H1 (cell line): ENCODE results near the gene B3GALT6. TPM values are rescaled to one million over a fixed set of nuclear protein-coding genes. Genes with fewer than 3 reads are reported as not detected.

Experiments used
- CTCF ChIA-PET: fragments of 300-600 bp; sonication (Branson Sonifier 250); formaldehyde crosslinking; loops from one replicate; lab custom pipeline; 2021; ENCODE audit not compliant: partially characterized antibody; lab: Charles Lee
- POLR2A ChIA-PET: fragments of 300-600 bp; sonication (Branson Sonifier 250); formaldehyde crosslinking; loops from one replicate; lab custom pipeline; 2021; ENCODE audit warnings: inconsistent platforms; ENCODE audit not compliant: partially characterized antibody; lab: Charles Lee
- DNase-seq, 2 experiments: peaks; one replicate each; pipeline versions ENCODE4 v3.0.0 to v3.0.0-alpha.2; 2010 to 2022; ENCODE audit warnings: low spot score in 2 of 2, low read depth in 1 of 2, mixed read lengths in 1 of 2
- FAIRE-seq: peaks from 2 replicates; lab custom pipeline; 2011; peaks lifted over from hg19 to GRCh38; lab: Jason Lieb, UNC
- H2AFZ ChIP-seq: 2 replicates; pipeline ENCODE4 v1.8.1; 2012; ENCODE audit warnings: low read length, inconsistent platforms
- H2AK5ac ChIP-seq: 2 replicates; pipeline ENCODE4 v1.6.1; 2013; ENCODE audit warnings: low read depth, low read length
- H2BK120ac ChIP-seq: replicated peaks from 2 replicates; pipeline ENCODE3; 2013; ENCODE audit warnings: low read depth, low read length, inconsistent platforms
- H2BK12ac ChIP-seq: 2 replicates; pipeline ENCODE4 v1.6.1; 2013; ENCODE audit warnings: low read depth, low read length
- H2BK15ac ChIP-seq: 2 replicates; pipeline ENCODE4 v1.6.1; 2013; ENCODE audit warnings: low read length
- H2BK20ac ChIP-seq: 2 replicates; pipeline ENCODE4 v1.6.1; 2013; ENCODE audit warnings: low read length
- H2BK5ac ChIP-seq: 2 replicates; pipeline ENCODE4 v1.6.1; 2013; ENCODE audit warnings: low read depth, low read length
- H3K14ac ChIP-seq: 2 replicates; pipeline ENCODE4 v1.6.1; 2013; ENCODE audit warnings: inconsistent platforms; ENCODE audit not compliant: insufficient read length
- H3K18ac ChIP-seq: 2 replicates; pipeline ENCODE4 v1.6.1; 2013; ENCODE audit warnings: low read length; ENCODE audit errors: extremely low read depth
- H3K23ac ChIP-seq: 2 replicates; pipeline ENCODE4 v1.6.1; 2013; ENCODE audit warnings: inconsistent platforms; ENCODE audit not compliant: insufficient read length
- H3K23me2 ChIP-seq: 2 replicates; pipeline ENCODE4 v1.6.1; 2013; ENCODE audit warnings: low read depth, low read length
- H3K27ac ChIP-seq: 2 replicates; pipeline ENCODE4 v1.6.1; 2011; ENCODE audit warnings: low read depth, low read length, inconsistent platforms
- H3K27me3 ChIP-seq, 4 experiments: replicated peaks in 1 of 4; 1 replicate in 1 of 4; 2 replicates in 3 of 4; pipeline versions ENCODE4 v1.6.1 to v1.8.1; 2011 to 2013; ENCODE audit warnings: low read length in 3 of 4, mild to moderate bottlenecking in 3 of 4, inconsistent platforms in 2 of 4, mixed read lengths in 2 of 4, moderate library complexity in 1 of 4; ENCODE audit not compliant: control insufficient read depth in 3 of 4, insufficient read depth in 3 of 4; ENCODE audit errors: extremely low read depth in 1 of 4
- H3K36me3 ChIP-seq, 4 experiments: 2 replicates each; pipeline versions ENCODE4 v1.6.1 to v1.8.1; 2011 to 2013; ENCODE audit warnings: mild to moderate bottlenecking in 4 of 4, low read length in 3 of 4, moderate library complexity in 2 of 4, control low read depth in 1 of 4, inconsistent platforms in 1 of 4; ENCODE audit not compliant: insufficient read depth in 4 of 4, control insufficient read depth in 2 of 4
- H3K4ac ChIP-seq: replicated peaks from 2 replicates; pipeline ENCODE3; 2013; ENCODE audit warnings: low read length, low read depth, mixed read lengths, inconsistent platforms; ENCODE audit not compliant: insufficient read length
- H3K4me1 ChIP-seq, 4 experiments: replicated peaks in 1 of 4; 1 replicate in 1 of 4; 2 replicates in 3 of 4; pipeline versions ENCODE4 v1.6.1 to v1.8.1; 2011 to 2013; ENCODE audit warnings: low read length in 3 of 4, inconsistent platforms in 2 of 4, mixed read lengths in 1 of 4; ENCODE audit not compliant: insufficient read depth in 4 of 4, control insufficient read depth in 3 of 4
- H3K4me2 ChIP-seq, 2 experiments: 2 replicates each; pipeline versions ENCODE4 v1.6.1 to v1.8.1; 2011 to 2013; ENCODE audit warnings: low read depth in 2 of 2, low read length in 2 of 2, control low read depth in 1 of 2, inconsistent platforms in 1 of 2, mild to moderate bottlenecking in 1 of 2; ENCODE audit not compliant: insufficient read depth in 1 of 2
- H3K4me3 ChIP-seq, 4 experiments: fragments of 200-600, 300-600 bp in 1 of 4; sonication (generic), shearing (Covaris generic), sonication (Bioruptor Twin) in 1 of 4; 2 replicates each; pipeline versions ENCODE4 v1.5.1 to v1.8.1; 2011 to 2016; ENCODE audit warnings: low read length in 4 of 4, low read depth in 3 of 4, control low read depth in 2 of 4, inconsistent platforms in 2 of 4, mild to moderate bottlenecking in 2 of 4, mixed read lengths in 1 of 4, moderate library complexity in 1 of 4; ENCODE audit not compliant: insufficient read depth in 2 of 4; ENCODE audit errors: extremely low read depth in 1 of 4
- H3K56ac ChIP-seq: replicated peaks from 2 replicates; pipeline ENCODE3; 2013; ENCODE audit warnings: low read depth, mild to moderate bottlenecking, mixed read lengths, low read length, inconsistent platforms; ENCODE audit not compliant: insufficient read length
- H3K79me1 ChIP-seq: 2 replicates; pipeline ENCODE4 v1.6.1; 2013; ENCODE audit warnings: low read depth, low read length, control low read depth
- H3K79me2 ChIP-seq, 2 experiments: 2 replicates each; pipeline versions ENCODE4 v1.6.1 to v1.8.1; 2012 to 2013; ENCODE audit warnings: low read length in 2 of 2, mild to moderate bottlenecking in 2 of 2, inconsistent platforms in 1 of 2; ENCODE audit not compliant: insufficient read depth in 2 of 2, control insufficient read depth in 1 of 2
- H3K9ac ChIP-seq, 4 experiments: replicated peaks in 1 of 4; 1 replicate in 1 of 4; 2 replicates in 3 of 4; pipeline versions ENCODE4 v1.6.1 to v1.8.1; 2011 to 2013; ENCODE audit warnings: low read depth in 3 of 4, low read length in 3 of 4, control low read depth in 2 of 4, mild to moderate bottlenecking in 2 of 4, moderate library complexity in 2 of 4, inconsistent platforms in 1 of 4; ENCODE audit errors: extremely low read depth in 1 of 4
- H3K9me3 ChIP-seq, 2 experiments: 2 replicates each; pipeline versions ENCODE4 v1.6.1 to v1.8.1; 2012 to 2013; ENCODE audit warnings: mild to moderate bottlenecking in 2 of 2, moderate library complexity in 2 of 2, control low read depth in 1 of 2, inconsistent platforms in 1 of 2, low read depth in 1 of 2, low read length in 1 of 2, mixed read lengths in 1 of 2; ENCODE audit not compliant: insufficient read depth in 2 of 2
- H4K20me1 ChIP-seq, 2 experiments: replicated peaks in 1 of 2; 2 replicates each; pipeline versions ENCODE3 to v1.8.1; 2011 to 2013; ENCODE audit warnings: inconsistent platforms in 2 of 2, low read length in 2 of 2, mild to moderate bottlenecking in 1 of 2; ENCODE audit not compliant: insufficient read depth in 2 of 2, control insufficient read depth in 1 of 2
- H4K5ac ChIP-seq: 2 replicates; pipeline ENCODE4 v1.6.1; 2013; ENCODE audit warnings: low read length, low read depth, mixed read lengths, inconsistent platforms; ENCODE audit not compliant: insufficient read length
- H4K8ac ChIP-seq: 2 replicates; pipeline ENCODE4 v1.8.0; 2013; ENCODE audit warnings: mild to moderate bottlenecking, moderate library complexity, low read length, inconsistent platforms; ENCODE audit not compliant: insufficient read depth; ENCODE audit errors: extremely low read depth
- H4K91ac ChIP-seq: replicated peaks from 2 replicates; pipeline ENCODE3; 2013; ENCODE audit warnings: low read length, mixed read lengths, inconsistent platforms; ENCODE audit not compliant: insufficient read length
- SUZ12 ChIP-seq: fragments of 200-600 bp; sonication (generic); IDR thresholded peaks from 2 replicates; pipeline ENCODE4 v1.6.1; 2012; ENCODE audit warnings: mild to moderate bottlenecking, inconsistent platforms, low read length, moderate library complexity, mixed read lengths
- YY1 ChIP-seq: IDR thresholded peaks from 2 replicates; pipeline ENCODE4 v1.6.1; 2011; ENCODE audit warnings: low read depth, mild to moderate bottlenecking, low read length
- WGBS, 2 experiments: shearing (Covaris generic) in 1 of 2; methylation state at CpG; one replicate each; pipeline versions ENCODE4 v1.1.6 to v1.1.7; 2013 to 2015; ENCODE audit warnings: low lambda C conversion rate in 2 of 2, mixed read lengths in 2 of 2, inconsistent platforms in 1 of 2, low coverage in 1 of 2, missing lambda C conversion rate in 1 of 2; ENCODE audit not compliant: insufficient replicate concordance in 2 of 2, insufficient coverage in 1 of 2, insufficient read length in 1 of 2; ENCODE audit errors: extremely low coverage in 1 of 2, missing lambda C conversion rate in 1 of 2; 5-methylcytosine and 5-hydroxymethylcytosine counted together
- polyA plus RNA-seq, 7 experiments: library from polyadenylated mRNA; depleted of rRNA in 3 of 7; stranded (reverse) in 5 of 7; unstranded in 2 of 7; fragments of >200 nt in 5 of 7; fragments of 200-250 nt in 2 of 7; gene quantifications; 1 replicate in 5 of 7; 2 replicates in 1 of 7; 4 replicates in 1 of 7; pipeline versions ENCODE4 v1.2.1 to v1.2.3, GENCODE V29; 2011 to 2013; ENCODE audit warnings: missing spikeins in 2 of 7, mixed read lengths in 2 of 7
- total RNA-seq: library from RNA; stranded (reverse); fragmentation: NEBNext Ultra II Directional; extraction: Animal tissue kit (Norgen Biotek cat#: 25700); gene quantifications from 2 replicates; pipeline ENCODE4 v1.2.1, GENCODE V29; 2021

The B3GALT6 gene
- total and polyA plus RNA-seq, 2 of the 8 experiments (the other 6 are each of a cell fraction or from before 2014, with no cell fraction given), result 18.4 to 20.4 TPM

GRCh38 chr1:1283821-1284220 lies 51.8 kb downstream of the B3GALT6 start:
- no peaks in the 10 kb centered on the region for H3K36me3 ChIP-seq
- no peak overlapping the region for H2BK20ac ChIP-seq
- no peak overlapping the region for H2BK15ac ChIP-seq
- no peak for FAIRE-seq
- H2AFZ ChIP-seq, result no peak overlapping the region
- CTCF ChIA-PET, result interaction anchor here (0.6 to 6.1 kb wide), 5 partner anchors 7 to 88 kb away, joined by 3 to 38 read pairs (median 3); no protein-coding TSS in a partner anchor
- H3K79me1 ChIP-seq, result no peaks in the 10 kb centered on the region
- H3K23ac ChIP-seq, result no peak overlapping the region
- no peaks in the 10 kb centered on the region for H3K27me3 ChIP-seq
- H3K23me2 ChIP-seq, result no peaks in the 10 kb centered on the region
- no peak overlapping the region for H3K4me2 ChIP-seq
- no peak overlapping the region for H3K56ac ChIP-seq
- TF ChIP-seq SUZ12 (no peak), YY1 (0 out of 2 replicates have a peak, but pooled peaks have one; percentile 13)
- H4K5ac ChIP-seq, result no peak overlapping the region
- H3K4me3 ChIP-seq, result no peak overlapping the region
- H3K18ac ChIP-seq, result no peak overlapping the region
- H3K9me3 ChIP-seq, result peaks cover 0 to 2% of the 10 kb centered on the region in 2 experiments; a peak in 1 of 4 replicates
- H3K4me1 ChIP-seq, result peaks cover 0 to 2% (median under 1%) of the 10 kb centered on the region in 4 experiments; a peak in 1 of 7 replicates
- H4K20me1 ChIP-seq, result no peaks in the 10 kb centered on the region
- H3K27ac ChIP-seq, result no peak overlapping the region
- no peaks in the 10 kb centered on the region for H3K79me2 ChIP-seq
- H4K8ac ChIP-seq, result no peak overlapping the region
- WGBS, 2 experiments, result 72% methylated on average over 6 of the region's 9 CpGs; no CpG with 5 or more reads in 1 of the 2 experiments
- peak in 1 of 2 experiments; percentile 49 for DNase-seq
- H3K4ac ChIP-seq, result no peak overlapping the region
- no peak overlapping the region for H3K14ac ChIP-seq
- H2BK120ac ChIP-seq, result no peak overlapping the region
- no peak overlapping the region for H2BK12ac ChIP-seq
- no peak overlapping the region for H4K91ac ChIP-seq
- H2BK5ac ChIP-seq, result no peak overlapping the region
- POLR2A ChIA-PET, result no interaction called here
- H2AK5ac ChIP-seq, result no peak overlapping the region
- H3K9ac ChIP-seq, result no peak overlapping the region; a peak in 1 of 7 replicates

Other genes starting within 250 kb of the B3GALT6 start
- 1.2 and 2.8 TPM in 2 replicates for gene HES4, start 232.1 kb upstream of the B3GALT6 start, total RNA-seq
- gene HES4, start 232.1 kb upstream of the B3GALT6 start, polyA plus RNA-seq (2011; rRNA removed), result 3.5 and 12.8 TPM in 2 replicates
- 27.7 and 29.3 TPM in 2 replicates for gene ISG15, start 218.7 kb upstream of the B3GALT6 start, total RNA-seq
- gene ISG15, start 218.7 kb upstream of the B3GALT6 start, polyA plus RNA-seq (2011; rRNA removed), result 121 and 123 TPM in 2 replicates
- 155 and 162 TPM in 2 replicates for gene AGRN, start 212.1 kb upstream of the B3GALT6 start, total RNA-seq
- gene AGRN, start 212.1 kb upstream of the B3GALT6 start, polyA plus RNA-seq (2011; rRNA removed), result 52.3 and 104 TPM in 2 replicates
- not detected in 2 replicates for gene RNF223, start 157.9 kb upstream of the B3GALT6 start, total RNA-seq
- gene RNF223, start 157.9 kb upstream of the B3GALT6 start, polyA plus RNA-seq (2011; rRNA removed), result not detected in 2 replicates
- 10.9 and 12.4 TPM in 2 replicates for gene C1orf159, start 116.1 kb upstream of the B3GALT6 start, total RNA-seq
- 10.0 and 15.7 TPM in 2 replicates for gene C1orf159, start 116.1 kb upstream of the B3GALT6 start, polyA plus RNA-seq (2011; rRNA removed)
- 1.6 and 1.7 TPM in 2 replicates for gene TTLL10, start 58.4 kb upstream of the B3GALT6 start, total RNA-seq
- 1.1 and 2.0 TPM in 2 replicates for gene TTLL10, start 58.4 kb upstream of the B3GALT6 start, polyA plus RNA-seq (2011; rRNA removed)
- gene TNFRSF18, start 25.6 kb upstream of the B3GALT6 start, total RNA-seq, result 0.92 and 1.5 TPM in 2 replicates
- 2.5 and 2.7 TPM in 2 replicates for gene TNFRSF18, start 25.6 kb upstream of the B3GALT6 start, polyA plus RNA-seq (2011; rRNA removed)
- not detected in 2 replicates for gene TNFRSF4, start 18.1 kb upstream of the B3GALT6 start, total RNA-seq
- 0.06 TPM in 1 of 2 replicates, not detected in the other for gene TNFRSF4, start 18.1 kb upstream of the B3GALT6 start, polyA plus RNA-seq (2011; rRNA removed)
- gene SDF4, start 236 bp upstream of the B3GALT6 start, total RNA-seq, result 72.2 and 75.6 TPM in 2 replicates
- gene SDF4, start 236 bp upstream of the B3GALT6 start, polyA plus RNA-seq (2011; rRNA removed), result 45.5 and 69.8 TPM in 2 replicates
- 3.7 and 4.9 TPM in 2 replicates for gene C1QTNF12, start 14.5 kb downstream of the B3GALT6 start, total RNA-seq
- gene C1QTNF12, start 14.5 kb downstream of the B3GALT6 start, polyA plus RNA-seq (2011; rRNA removed), result 2.1 and 4.8 TPM in 2 replicates
- gene UBE2J2, start 41.6 kb downstream of the B3GALT6 start, total RNA-seq, result 67.2 and 67.9 TPM in 2 replicates
- 33.6 and 47.3 TPM in 2 replicates for gene UBE2J2, start 41.6 kb downstream of the B3GALT6 start, polyA plus RNA-seq (2011; rRNA removed)
- 0.90 and 1.2 TPM in 2 replicates for gene SCNN1D, start 48.2 kb downstream of the B3GALT6 start, total RNA-seq
- gene SCNN1D, start 48.2 kb downstream of the B3GALT6 start, polyA plus RNA-seq (2011; rRNA removed), result 2.5 and 4.1 TPM in 2 replicates
- 26.5 and 28.3 TPM in 2 replicates for gene ACAP3, start 75.7 kb downstream of the B3GALT6 start, total RNA-seq
- 14.8 and 30.0 TPM in 2 replicates for gene ACAP3, start 75.7 kb downstream of the B3GALT6 start, polyA plus RNA-seq (2011; rRNA removed)
- gene PUSL1, start 76.4 kb downstream of the B3GALT6 start, total RNA-seq, result 38.8 and 40.1 TPM in 2 replicates
- gene PUSL1, start 76.4 kb downstream of the B3GALT6 start, polyA plus RNA-seq (2011; rRNA removed), result 87.4 and 108 TPM in 2 replicates
- 113 and 116 TPM in 2 replicates for gene INTS11, start 92.4 kb downstream of the B3GALT6 start, total RNA-seq
- 243 and 324 TPM in 2 replicates for gene INTS11, start 92.4 kb downstream of the B3GALT6 start, polyA plus RNA-seq (2011; rRNA removed)
- gene CPTP, start 92.6 kb downstream of the B3GALT6 start, total RNA-seq, result 10.6 and 13.3 TPM in 2 replicates
- gene CPTP, start 92.6 kb downstream of the B3GALT6 start, polyA plus RNA-seq (2011; rRNA removed), result 8.1 and 13.4 TPM in 2 replicates
- gene TAS1R3, start 99.0 kb downstream of the B3GALT6 start, total RNA-seq, result 0.11 and 0.19 TPM in 2 replicates
- gene TAS1R3, start 99.0 kb downstream of the B3GALT6 start, polyA plus RNA-seq (2011; rRNA removed), result 0.03 and 0.16 TPM in 2 replicates
- gene DVL1, start 117.2 kb downstream of the B3GALT6 start, total RNA-seq, result 56.0 and 58.9 TPM in 2 replicates
- 39.4 and 59.8 TPM in 2 replicates for gene DVL1, start 117.2 kb downstream of the B3GALT6 start, polyA plus RNA-seq (2011; rRNA removed)
- gene MXRA8, start 126.3 kb downstream of the B3GALT6 start, total RNA-seq, result 10.0 and 10.5 TPM in 2 replicates
- 17.2 and 35.4 TPM in 2 replicates for gene MXRA8, start 126.3 kb downstream of the B3GALT6 start, polyA plus RNA-seq (2011; rRNA removed)
- gene AURKAIP1, start 143.0 kb downstream of the B3GALT6 start, total RNA-seq, result 194 TPM in 2 replicates
- gene AURKAIP1, start 143.0 kb downstream of the B3GALT6 start, polyA plus RNA-seq (2011; rRNA removed), result 87.8 and 138 TPM in 2 replicates
- gene CCNL2, start 167.1 kb downstream of the B3GALT6 start, total RNA-seq, result 120 TPM in 2 replicates
- 79.8 and 121 TPM in 2 replicates for gene CCNL2, start 167.1 kb downstream of the B3GALT6 start, polyA plus RNA-seq (2011; rRNA removed)
- gene MRPL20, start 175.1 kb downstream of the B3GALT6 start, total RNA-seq, result 126 and 130 TPM in 2 replicates
- gene MRPL20, start 175.1 kb downstream of the B3GALT6 start, polyA plus RNA-seq (2011; rRNA removed), result 138 and 151 TPM in 2 replicates
- 1.8 and 2.2 TPM in 2 replicates for gene ANKRD65, start 189.0 kb downstream of the B3GALT6 start, total RNA-seq
- gene ANKRD65, start 189.0 kb downstream of the B3GALT6 start, polyA plus RNA-seq (2011; rRNA removed), result 1.7 and 2.0 TPM in 2 replicates
- 36.6 and 42.0 TPM in 2 replicates for gene VWA1, start 203.5 kb downstream of the B3GALT6 start, total RNA-seq
- 16.0 and 19.5 TPM in 2 replicates for gene VWA1, start 203.5 kb downstream of the B3GALT6 start, polyA plus RNA-seq (2011; rRNA removed)
- 1.3 and 2.0 TPM in 2 replicates for gene ATAD3C, start 217.5 kb downstream of the B3GALT6 start, total RNA-seq
- gene ATAD3C, start 217.5 kb downstream of the B3GALT6 start, polyA plus RNA-seq (2011; rRNA removed), result 2.7 and 2.8 TPM in 2 replicates
- gene ATAD3B, start 239.5 kb downstream of the B3GALT6 start, total RNA-seq, result 63.0 and 64.4 TPM in 2 replicates
- 31.3 and 43.9 TPM in 2 replicates for gene ATAD3B, start 239.5 kb downstream of the B3GALT6 start, polyA plus RNA-seq (2011; rRNA removed)